Skin of body (tissue), 2 donors: Measurements from ENCODE around the gene UBE3C. TPM values are rescaled to one million over a fixed set of nuclear protein-coding genes. Genes with fewer than 3 reads are reported as not detected.
A peak's percentile ranks its signal among the peaks of the same experiment; 100 is the strongest.
"Not testable (repeated sequence)": the region's sequence is repeated elsewhere in the genome, so short reads cannot be mapped to it uniquely, and the experiment has no call there.

Experiments used
- DNase-seq: peaks from one replicate; lab custom pipeline; 2025; lab: John Stamatoyannopoulos, UW
- total RNA-seq: library from RNA; depleted of rRNA; stranded (reverse); fragments of >200 nt; gene quantifications from one replicate; pipeline ENCODE4 v1.2.3, GENCODE V29; 2014

Gene UBE3C
- total RNA-seq, 1 donor from 2014 or later = 77.1 TPM

- DNase-seq = no peak
These were observed 8.7 kb upstream of the UBE3C start for GRCh38 chr7:157129907-157130460.

GRCh38 chr7:157130849-157131248 lies 7.9 kb upstream of the UBE3C start:
- not testable (repeated sequence) for DNase-seq

- DNase-seq = no peak
These were observed 5.9 kb upstream of the UBE3C start for GRCh38 chr7:157132796-157133195.

GRCh38 chr7:157133304-157133703 lies 5.4 kb upstream of the UBE3C start:
- no peak for DNase-seq

GRCh38 chr7:157136372-157136771 lies 2.4 kb upstream of the UBE3C start:
- DNase-seq = peak; percentile 4

- peak; percentile 50 for DNase-seq
These were observed 664 bp upstream of the UBE3C start for GRCh38 chr7:157138101-157138423.

GRCh38 chr7:157139111-157139809 lies 534 bp downstream of the UBE3C start:
- no peak for DNase-seq

GRCh38 chr7:157139810-157140510 lies 1.2 kb downstream of the UBE3C start:
- no peak for DNase-seq

GRCh38 chr7:157140511-157140905 lies 1.8 kb downstream of the UBE3C start:
- no peak for DNase-seq

GRCh38 chr7:157141525-157142060 lies 2.9 kb downstream of the UBE3C start:
- no peak for DNase-seq

- no peak for DNase-seq
These were observed 5.1 kb downstream of the UBE3C start for GRCh38 chr7:157143788-157144187.

- no peak for DNase-seq
These were observed 10.6 kb downstream of the UBE3C start for GRCh38 chr7:157149317-157149716.

- no peak for DNase-seq
These were observed 12.2 kb downstream of the UBE3C start for GRCh38 chr7:157150882-157151281.

GRCh38 chr7:157151626-157152339 lies 13.1 kb downstream of the UBE3C start:
- DNase-seq = no peak

- DNase-seq = no peak
These were observed 13.7 kb downstream of the UBE3C start for GRCh38 chr7:157152391-157152937.

- no peak for DNase-seq
These were observed 14.5 kb downstream of the UBE3C start for GRCh38 chr7:157153260-157153659.

GRCh38 chr7:157155959-157156358 lies 17.2 kb downstream of the UBE3C start:
- DNase-seq = no peak

- no peak for DNase-seq
These were observed 19.7 kb downstream of the UBE3C start for GRCh38 chr7:157158400-157158799.

GRCh38 chr7:157159537-157159936 lies 20.8 kb downstream of the UBE3C start:
- not testable (repeated sequence) for DNase-seq

GRCh38 chr7:157160433-157160832 lies 21.7 kb downstream of the UBE3C start:
- DNase-seq = no peak

GRCh38 chr7:157165987-157166386 lies 27.3 kb downstream of the UBE3C start:
- no peak for DNase-seq

- DNase-seq = no peak
These were observed 29.8 kb downstream of the UBE3C start for GRCh38 chr7:157168571-157168970.
